CD14-positive monocyte (primary cell): ENCODE data around the gene CTSS. TPM values are rescaled to one million over a fixed set of nuclear protein-coding genes. Genes with fewer than 3 reads are reported as not detected.

ENCODE experiments used
- DNase-seq, 3 donors: peaks; one replicate each; pipeline ENCODE4 v3.0.0-alpha.2; 2011 to 2022
- H2AFZ ChIP-seq: 2 replicates; pipeline ENCODE4 v1.6.0; 2012; ENCODE audit warnings: mild to moderate bottlenecking, low read depth, low read length, inconsistent platforms; ENCODE audit not compliant: insufficient read depth, poor library complexity, severe bottlenecking
- H3K27ac ChIP-seq, 2 donors: 1 replicate in 1 of 2; 2 replicates in 1 of 2; pipeline ENCODE4 v1.5.1; 2012 to 2013; ENCODE audit warnings: low read length in 2 of 2, control low read depth in 1 of 2, inconsistent platforms in 1 of 2, low read depth in 1 of 2, mild to moderate bottlenecking in 1 of 2
- H3K27me3 ChIP-seq, 2 donors: one replicate each; pipeline versions ENCODE4 v1.6.0 to v1.6.1; 2011 to 2013; ENCODE audit warnings: low read length in 2 of 2; ENCODE audit not compliant: control insufficient read depth in 2 of 2, insufficient read depth in 2 of 2
- H3K36me3 ChIP-seq, 2 donors: replicated peaks in 1 of 2; 1 replicate in 1 of 2; 2 replicates in 1 of 2; pipeline versions ENCODE4 v1.5.1 to v1.6.1; 2012 to 2013; ENCODE audit warnings: low read length in 2 of 2, control low read depth in 1 of 2, inconsistent platforms in 1 of 2, mild to moderate bottlenecking in 1 of 2; ENCODE audit not compliant: insufficient read depth in 2 of 2, control insufficient read depth in 1 of 2
- H3K4me1 ChIP-seq, 2 donors: 1 replicate in 1 of 2; 2 replicates in 1 of 2; pipeline versions ENCODE4 v1.5.1 to v1.6.1; 2012 to 2013; ENCODE audit warnings: low read length in 2 of 2, control low read depth in 1 of 2, inconsistent platforms in 1 of 2, mild to moderate bottlenecking in 1 of 2, moderate library complexity in 1 of 2; ENCODE audit not compliant: insufficient read depth in 2 of 2, control insufficient read depth in 1 of 2
- H3K4me2 ChIP-seq: replicated peaks from 2 replicates; pipeline ENCODE3; 2012; ENCODE audit warnings: low read length, moderate library complexity, mild to moderate bottlenecking; ENCODE audit not compliant: poor library complexity, severe bottlenecking; ENCODE audit errors: extremely low read depth
- H3K4me3 ChIP-seq, 3 experiments: fragments of 200-600 bp in 1 of 3; sonication (generic) in 1 of 3; replicated peaks in 1 of 3; 1 replicate in 2 of 3; 2 replicates in 1 of 3; pipeline ENCODE4 v1.5.1; 2011 to 2013; ENCODE audit warnings: low read length in 3 of 3, mild to moderate bottlenecking in 3 of 3, control low read depth in 2 of 3, low read depth in 2 of 3, inconsistent platforms in 1 of 3, moderate library complexity in 1 of 3
- H3K79me2 ChIP-seq: 2 replicates; pipeline ENCODE4 v1.6.0; 2012; ENCODE audit warnings: mild to moderate bottlenecking, control low read depth, inconsistent platforms, low read length, moderate library complexity; ENCODE audit not compliant: insufficient read depth
- H3K9ac ChIP-seq: 2 replicates; pipeline ENCODE4 v1.6.0; 2017; ENCODE audit warnings: low read length, mild to moderate bottlenecking; ENCODE audit not compliant: insufficient read depth, poor library complexity, severe bottlenecking
- H3K9me3 ChIP-seq, 2 donors: replicated peaks in 1 of 2; 1 replicate in 1 of 2; 2 replicates in 1 of 2; pipeline versions ENCODE4 v1.5.1 to v1.6.1; 2012 to 2013; ENCODE audit warnings: low read length in 2 of 2, control low read depth in 1 of 2; ENCODE audit not compliant: control insufficient read depth in 1 of 2, insufficient read depth in 1 of 2
- H4K20me1 ChIP-seq: 2 replicates; pipeline ENCODE4 v1.6.0; 2012; ENCODE audit warnings: mild to moderate bottlenecking, low read length, control low read depth, moderate library complexity; ENCODE audit not compliant: insufficient read depth
- H3K27ac Mint-ChIP-seq, 7 donors: one replicate each; pipeline ENCODE4 v1.8.0; 2020; ENCODE audit warnings: mild to moderate bottlenecking in 7 of 7, mixed read lengths in 7 of 7, moderate library complexity in 6 of 7, inconsistent platforms in 2 of 7
- H3K27me3 Mint-ChIP-seq, 3 donors: one replicate each; pipeline ENCODE4 v1.8.0; 2021 to 2022; ENCODE audit warnings: low read depth in 3 of 3, mild to moderate bottlenecking in 3 of 3, mixed read lengths in 3 of 3, moderate library complexity in 3 of 3, inconsistent platforms in 1 of 3
- H3K36me3 Mint-ChIP-seq, 2 donors: one replicate each; pipeline ENCODE4 v1.8.0; 2020; ENCODE audit warnings: mixed read lengths in 2 of 2, inconsistent platforms in 1 of 2, mild to moderate bottlenecking in 1 of 2
- H3K4me1 Mint-ChIP-seq: one replicate; pipeline ENCODE4 v1.8.0; 2020; ENCODE audit warnings: mild to moderate bottlenecking, mixed read lengths
- H3K4me3 Mint-ChIP-seq, 2 donors: one replicate each; pipeline ENCODE4 v1.8.0; 2020; ENCODE audit warnings: mild to moderate bottlenecking in 2 of 2, mixed read lengths in 2 of 2, moderate library complexity in 1 of 2
- H3K9me3 Mint-ChIP-seq, 7 donors: one replicate each; pipeline ENCODE4 v1.8.0; 2020 to 2022; ENCODE audit warnings: mixed read lengths in 7 of 7, mild to moderate bottlenecking in 6 of 7, moderate library complexity in 6 of 7, inconsistent platforms in 2 of 7
- CTCF ChIP-seq: fragments of 200-600 bp; IDR thresholded peaks from one replicate; pipeline ENCODE4 v1.8.0; 2022; ENCODE audit warnings: antibody characterized with exemption, mild to moderate bottlenecking
- WGBS: methylation state at CpG from one replicate; pipeline ENCODE4 v1.1.5; 2013; ENCODE audit warnings: missing lambda C conversion rate; ENCODE audit not compliant: insufficient coverage; 5-methylcytosine and 5-hydroxymethylcytosine counted together
- intact Hi-C, 2 donors: fragments of 100-400 bp; cut with micrococcal nuclease; formaldehyde crosslinking; loops; one replicate each; pipeline versions ENCODE4 v1.15.0 to v1.15.1; 2023
- polyA plus RNA-seq, 3 donors: library from polyadenylated mRNA; depleted of rRNA in 1 of 3; unstranded in 2 of 3; stranded (reverse) in 1 of 3; fragments of 300-500 nt in 2 of 3; fragments of >200 nt in 1 of 3; fragmentation: Illumina TruSeq in 2 of 3; gene quantifications; 1 replicate in 2 of 3; 2 replicates in 1 of 3; pipeline ENCODE4 v1.2.3, GENCODE V29; 2012 to 2021

Gene CTSS
- polyA plus RNA-seq, 3 donors = 2,349 to 6,327 (median 5,201) TPM

- Histone ChIP-seq H3K27ac (peak overlapping the region; percentile 53 to 64), H3K4me2 (peak overlapping the region; percentile 90), H3K36me3 (peaks cover 64 to 73% of the 10 kb centered on the region in 2 donors), H3K79me2 (peaks cover 99% of the 10 kb centered on the region), H3K27me3 (no peaks in the 10 kb centered on the region), H3K9me3 (no peaks in the 10 kb centered on the region), H2AFZ (no peak overlapping the region), H4K20me1 (peaks cover 72% of the 10 kb centered on the region), H3K9ac (peak overlapping the region; percentile 83), H3K4me3 (peak overlapping the region; percentile 96 to 100 (median 99)), H3K4me1 (peaks cover 34 to 56% of the 10 kb centered on the region in 2 donors)
- intact Hi-C loops = loop anchor here in 1 of 2 donors (5.0 to 10.0 kb wide), 5 partner anchors 36 to 396 kb away; partner anchors contain the start of genes CERS2, SETDB1 and TNFAIP8L2
- peak overlapping the region; percentile 71 to 94 (median 83) for H3K27ac Mint-ChIP-seq
- peak in 2 of 3 donors; percentile 55 to 89 for DNase-seq
- peaks cover 54% of the 10 kb centered on the region for H3K4me1 Mint-ChIP-seq
- H3K36me3 Mint-ChIP-seq = peaks cover 62 to 77% of the 10 kb centered on the region in 2 donors
- peak overlapping the region; percentile 80 to 100 for H3K4me3 Mint-ChIP-seq
- H3K9me3 Mint-ChIP-seq = peaks cover 0 to 14% (median 1%) of the 10 kb centered on the region in 7 donors
- H3K27me3 Mint-ChIP-seq = peaks cover 0 to 5% (median 0%) of the 10 kb centered on the region in 3 donors
- TF ChIP-seq CTCF = no peak
- no CpG with 5 or more reads among the region's 1 CpG for WGBS
Measured at GRCh38 chr1:150761801-150762200, 3.8 kb downstream of the CTSS start.

- Mint-ChIP-seq H3K9me3 (peaks cover 0 to 14% (median 1%) of the 10 kb centered on the region in 7 donors), H3K27me3 (peaks cover 0 to 5% (median 0%) of the 10 kb centered on the region in 3 donors), H3K27ac (peak overlapping the region; percentile 83 to 94 (median 92)), H3K4me1 (peaks cover 46% of the 10 kb centered on the region), H3K36me3 (peaks cover 73 to 91% of the 10 kb centered on the region in 2 donors), H3K4me3 (peak overlapping the region; percentile 77 to 100)
- H3K79me2 ChIP-seq = peaks cover 100% of the 10 kb centered on the region
- H4K20me1 ChIP-seq = peaks cover 89% of the 10 kb centered on the region
- intact Hi-C loops = loop anchor here in 1 of 2 donors (1.0 to 10.0 kb wide), 6 partner anchors 37 to 397 kb away; partner anchors contain the start of genes CERS2, SETDB1 and TNFAIP8L2
- H3K27me3 ChIP-seq = no peaks in the 10 kb centered on the region
- H3K27ac ChIP-seq = peak overlapping the region in 1 of 2 donors; percentile 53
- H3K9ac ChIP-seq = peak overlapping the region; percentile 37
- peak overlapping the region; percentile 96 to 100 (median 99) for H3K4me3 ChIP-seq
- H2AFZ ChIP-seq = no peak overlapping the region
- H3K36me3 ChIP-seq = peaks cover 81 to 91% of the 10 kb centered on the region in 2 donors
- H3K9me3 ChIP-seq = no peaks in the 10 kb centered on the region
- TF ChIP-seq CTCF = peak; percentile 36
- H3K4me1 ChIP-seq = peaks cover 24 to 45% of the 10 kb centered on the region in 2 donors
- no CpG with 5 or more reads among the region's 3 CpGs for WGBS
- H3K4me2 ChIP-seq = peak overlapping the region; percentile 90
- DNase-seq = peak in 2 of 3 donors; percentile 60 to 65
Measured at GRCh38 chr1:150760013-150760412, 5.6 kb downstream of the CTSS start.
